Neural progenitor cell (in vitro differentiated cells): ENCODE measurements around the gene COMMD3.

Experiments used
- CTCF ChIP-seq: fragments of 200-600 bp; sonication (generic); IDR thresholded peaks from 2 replicates; pipeline ENCODE4 v1.5.1; 2017; ENCODE audit warnings: antibody characterized with exemption, mild to moderate bottlenecking
- EZH2 ChIP-seq: fragments of 200-600 bp; sonication (generic); IDR thresholded peaks from 2 replicates; pipeline ENCODE4 v1.6.1; 2017; ENCODE audit warnings: antibody characterized with exemption, mild to moderate bottlenecking, moderate library complexity

DNA sequence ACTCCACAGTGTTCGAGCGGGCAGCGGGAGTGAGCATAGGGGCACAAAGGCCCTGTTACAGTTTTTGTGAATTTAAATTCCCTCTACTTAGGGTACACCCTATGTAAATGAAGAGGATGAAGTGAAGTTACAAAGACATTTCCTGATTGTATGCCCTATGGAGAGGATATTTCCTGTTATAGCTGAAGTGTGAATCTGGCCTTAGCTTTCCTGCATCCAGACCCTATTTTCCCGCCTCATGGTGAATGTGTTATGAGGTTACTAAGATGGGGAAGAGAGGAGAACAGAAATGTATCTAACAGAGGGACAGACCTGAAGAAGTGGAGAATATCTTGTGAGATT is 37.8 kb upstream of the COMMD3 start:
- no peak for TF ChIP-seq CTCF
- TF ChIP-seq EZH2: no peak
